GM18507 (cell line): ENCODE data around the gene LRRC59.
A peak's percentile ranks its signal among the peaks of the same experiment; 100 is the strongest.
"Not testable (repeated sequence)": the region's sequence is repeated elsewhere in the genome, so short reads cannot be mapped to it uniquely, and the experiment has no call there.

Source experiments
- DNase-seq: peaks from one replicate; pipeline ENCODE4 v3.0.0; 2011; ENCODE audit warnings: low read depth; ENCODE audit not compliant: insufficient read length; ENCODE audit errors: extremely low spot score
- FAIRE-seq: peaks from 2 replicates; lab custom pipeline; 2011; peaks lifted over from hg19 to GRCh38; lab: Jason Lieb, UNC

The LRRC59 gene

DNA sequence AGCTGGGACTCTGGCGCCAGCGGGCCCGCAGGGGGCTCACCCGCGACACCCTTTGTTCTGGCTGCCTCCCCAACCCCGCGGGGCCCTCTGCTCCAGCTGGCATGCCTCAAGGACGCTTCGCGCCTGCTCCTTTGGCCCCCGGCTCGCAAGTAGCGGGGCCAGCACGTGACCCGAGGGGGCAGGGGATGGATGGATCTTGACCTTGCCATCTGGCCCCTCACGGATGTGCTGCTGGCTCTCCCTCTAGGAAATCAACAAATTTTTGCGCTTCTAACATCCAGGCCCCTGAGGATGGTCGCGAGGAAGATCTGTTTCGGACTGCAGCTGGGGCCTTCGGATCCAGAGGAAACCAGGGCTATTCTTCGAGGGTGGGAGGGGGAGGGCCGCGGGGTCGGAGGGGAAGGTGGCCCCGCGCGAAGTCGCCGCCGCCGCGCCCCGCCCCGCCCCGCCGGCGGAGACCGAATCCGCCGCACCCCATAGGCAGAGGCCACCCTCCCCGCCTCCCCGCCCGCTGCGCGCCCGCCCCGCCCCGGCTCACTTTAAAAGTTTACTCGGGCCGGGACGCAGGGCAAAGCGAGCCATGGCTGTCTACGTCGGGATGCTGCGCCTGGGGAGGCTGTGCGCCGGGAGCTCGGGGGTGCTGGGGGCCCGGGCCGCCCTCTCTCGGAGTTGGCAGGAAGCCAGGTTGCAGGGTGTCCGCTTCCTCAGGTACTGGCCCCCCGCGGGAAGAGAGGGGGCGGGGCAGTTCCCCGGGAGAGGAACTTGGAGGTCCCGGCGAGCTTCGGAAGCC lies 28.6 kb upstream of the LRRC59 start, which contains the start of gene ACSF2:
Gene ACSF2 (plus strand): TSS at position 537 of the 790 bp plus-strand sequence. CDS start 44 bp downstream, at position 581.
- FAIRE-seq (no peak), DNase-seq (peak; percentile 72)

DNA sequence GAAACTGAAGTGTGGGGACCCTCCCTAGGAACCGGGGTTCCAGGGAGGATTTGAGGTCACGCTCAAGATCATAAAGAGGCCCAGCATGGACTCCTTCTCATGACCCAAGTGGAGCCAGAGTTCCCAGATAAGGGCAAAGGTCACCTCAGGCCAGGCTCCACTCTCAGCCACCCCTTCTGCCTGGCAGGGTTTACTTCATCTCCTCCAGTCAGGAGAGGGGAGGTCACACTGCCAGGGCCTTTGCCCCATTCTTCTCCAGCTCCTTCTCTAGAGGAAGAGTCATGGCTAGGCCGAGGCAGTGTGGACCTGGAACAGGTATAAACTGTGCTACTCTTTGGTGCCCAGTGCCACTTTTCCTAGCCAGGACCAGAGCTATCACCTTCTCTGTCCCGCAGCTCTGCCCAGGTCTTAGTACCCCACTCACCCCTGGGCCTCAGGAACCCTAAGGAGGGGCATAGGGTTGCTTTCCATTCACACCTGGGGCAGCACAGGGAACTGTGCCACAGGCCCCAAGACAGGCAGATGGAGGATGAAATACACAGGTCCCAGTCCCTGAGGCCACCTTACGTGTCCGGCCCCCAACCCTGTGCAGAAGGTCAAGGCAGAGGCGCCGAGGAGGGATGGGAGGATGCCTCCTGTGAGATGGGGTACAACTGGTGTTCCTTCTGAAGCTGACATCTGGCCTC lies 27.8 kb upstream of the LRRC59 start:
- FAIRE-seq (no peak), DNase-seq (no peak)

DNA sequence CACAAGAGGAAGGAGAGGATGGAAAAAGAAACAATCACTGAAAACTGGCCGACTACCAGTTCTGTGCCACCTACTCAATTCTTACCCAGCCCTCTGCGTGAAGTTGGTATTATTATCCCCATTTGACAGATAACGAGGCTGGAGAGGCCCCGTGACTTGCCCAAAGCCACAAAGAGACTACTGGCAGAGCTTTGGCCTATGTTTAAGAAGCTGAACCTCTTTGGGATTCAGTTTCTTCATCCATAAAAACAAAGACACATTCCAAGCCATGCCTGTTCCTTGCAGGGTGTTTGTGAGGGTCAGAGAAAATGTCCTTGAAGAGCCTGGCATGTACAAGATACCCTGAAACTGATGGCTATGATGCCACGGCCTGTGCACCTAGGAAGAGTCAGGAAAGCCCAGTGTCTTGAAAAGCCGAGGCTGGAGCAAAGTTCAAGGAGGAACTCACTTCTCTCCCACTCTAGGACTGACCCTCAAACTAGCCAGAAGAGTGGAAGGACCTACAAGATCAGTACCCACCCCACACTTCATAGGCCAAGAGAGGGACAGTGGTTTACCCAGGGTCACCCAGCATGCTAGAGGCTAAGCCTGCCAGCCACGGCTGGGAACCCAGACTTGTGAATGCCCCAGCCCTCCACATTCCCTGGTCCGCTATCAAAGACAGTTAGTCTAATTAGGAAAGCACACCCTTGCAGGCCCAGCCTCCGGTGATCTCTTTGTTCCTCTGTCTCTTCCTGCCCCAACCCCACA lies 27.1 kb upstream of the LRRC59 start:
- DNase-seq: no peak
- FAIRE-seq: no peak

DNA sequence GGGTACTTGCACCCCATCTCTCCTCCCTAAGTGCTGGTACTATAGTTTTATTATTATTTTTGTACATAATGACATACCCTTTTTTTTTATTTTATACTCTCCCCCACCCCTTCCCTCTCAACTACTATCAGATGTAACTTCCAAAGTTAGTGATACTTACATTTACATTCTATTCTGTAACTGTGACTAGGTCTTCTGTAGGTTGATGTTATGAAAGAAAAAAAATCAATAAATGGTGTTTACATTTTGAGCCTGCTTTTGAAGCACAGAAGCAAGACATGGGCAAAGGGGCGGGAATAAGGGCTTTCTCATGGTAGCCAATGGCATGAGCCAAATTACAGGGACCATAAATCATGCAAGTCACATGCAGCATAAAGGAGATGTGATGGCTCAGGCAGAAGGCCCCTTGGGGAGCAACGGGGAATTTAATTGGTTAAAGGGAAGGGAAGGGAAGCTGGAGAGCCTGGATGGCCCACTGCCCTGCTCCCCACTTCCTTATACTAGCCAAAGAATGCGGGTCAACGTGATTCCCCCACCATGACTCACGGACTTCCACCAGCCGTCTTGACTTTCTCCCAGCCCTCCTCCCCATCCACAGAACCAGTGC lies 26.3 kb upstream of the LRRC59 start:
- DNase-seq (no peak), FAIRE-seq (no peak)

DNA sequence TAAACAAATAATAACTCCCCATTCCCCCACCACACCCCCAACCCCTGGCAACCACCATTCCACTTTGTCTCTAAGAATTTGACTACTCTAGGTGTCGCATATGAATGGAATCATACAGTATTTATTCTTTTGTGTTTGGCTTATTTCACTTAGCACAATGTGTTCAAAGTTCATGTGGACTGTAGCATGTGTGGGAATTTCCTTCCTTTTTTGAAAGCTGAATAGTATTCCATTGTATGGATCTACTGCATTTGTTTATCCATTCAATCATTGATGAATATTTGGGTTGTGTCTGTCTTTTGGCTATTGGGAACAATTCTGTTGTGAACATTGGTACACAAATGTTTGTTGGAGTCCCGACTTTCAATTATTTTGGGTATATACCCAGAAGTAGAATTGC lies 25.4 kb upstream of the LRRC59 start:
- no peak for FAIRE-seq
- DNase-seq: no peak

DNA sequence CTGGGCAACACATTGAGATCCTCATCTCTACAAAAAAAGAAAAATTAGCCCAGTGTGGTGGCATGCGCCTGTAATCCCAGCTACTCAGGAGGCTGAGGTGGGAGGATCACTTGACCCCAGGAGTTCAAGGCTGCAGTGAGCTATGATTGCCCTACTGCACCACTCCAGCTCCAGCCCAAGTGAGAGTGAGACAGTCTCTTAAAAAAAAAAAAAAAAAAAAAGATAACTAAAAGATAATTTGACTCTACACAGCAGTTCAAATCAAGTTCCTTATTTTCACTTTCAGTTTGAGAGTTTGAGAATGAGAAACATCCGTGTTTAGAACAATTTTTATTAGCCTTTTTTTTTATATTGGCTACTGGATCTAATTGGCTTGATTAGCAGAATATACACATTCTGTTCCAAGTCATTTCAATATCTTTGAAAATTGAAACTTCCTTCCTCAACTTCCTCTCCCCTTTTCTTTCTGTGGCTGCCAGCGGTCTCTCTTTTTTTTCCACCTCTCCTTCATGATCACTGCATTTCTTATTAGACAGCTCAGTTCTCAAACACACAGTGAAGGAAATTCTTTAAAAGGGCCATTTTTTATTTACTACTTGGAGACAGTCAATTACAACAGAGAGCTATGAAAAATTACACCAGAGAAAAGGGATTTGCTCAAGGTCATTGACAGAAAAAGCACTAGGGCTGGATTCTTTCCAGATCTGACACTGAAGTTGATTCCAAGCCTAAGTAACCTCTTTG lies 24.2 kb upstream of the LRRC59 start:
- peak; percentile 26 for FAIRE-seq
- no peak for DNase-seq

DNA sequence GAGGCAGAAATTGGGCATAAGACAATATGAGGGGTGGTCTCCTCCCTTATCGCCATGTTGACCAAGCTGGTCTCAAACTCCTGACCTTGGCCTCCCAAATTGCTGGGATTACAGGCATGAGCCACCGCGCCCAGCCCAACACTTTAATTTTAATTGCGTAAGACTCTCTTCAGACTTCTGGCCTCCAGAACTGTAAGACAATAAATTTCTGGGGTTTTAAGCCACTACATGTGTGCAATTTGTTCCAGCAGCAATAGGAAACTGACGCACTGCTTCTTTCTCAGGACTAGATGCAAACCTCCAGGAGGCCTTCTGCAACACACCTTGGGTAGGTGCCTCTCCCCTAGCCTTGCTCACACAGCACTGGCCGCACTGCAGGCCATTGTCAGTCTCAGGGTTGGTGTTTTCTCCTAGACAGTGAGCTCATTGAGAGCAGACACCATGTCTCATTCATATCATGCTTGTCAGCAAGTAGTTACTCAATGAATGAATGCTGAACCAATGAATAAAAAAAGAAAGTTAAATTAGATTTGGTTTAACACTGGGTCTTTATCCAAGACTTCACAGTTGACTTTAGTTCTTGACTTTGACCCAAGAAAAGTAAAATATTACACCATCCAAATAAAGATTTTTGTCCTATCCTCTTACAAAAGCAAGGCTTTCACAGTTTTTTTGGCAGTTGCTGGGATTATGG lies 23.2 kb upstream of the LRRC59 start:
- DNase-seq (no peak), FAIRE-seq (no peak)

DNA sequence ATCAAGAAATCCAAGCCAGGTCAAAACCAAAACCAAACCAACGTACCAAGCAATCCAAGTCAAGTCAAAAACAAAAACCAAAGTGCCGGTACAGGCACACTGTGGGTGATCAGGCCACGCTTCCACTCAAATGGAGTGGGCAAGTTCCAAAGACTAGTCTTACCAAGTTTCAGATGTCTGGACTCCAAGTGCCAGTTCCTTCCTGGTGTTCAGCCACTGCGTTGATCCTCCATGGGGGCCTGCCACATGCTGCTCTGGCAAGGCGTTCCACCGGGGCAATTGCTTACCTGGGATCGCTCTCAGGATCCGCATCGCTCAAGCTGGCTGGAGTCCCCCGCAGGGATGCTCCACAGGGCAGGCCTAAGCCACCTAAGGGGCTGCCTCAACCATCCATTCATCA lies 22.3 kb upstream of the LRRC59 start:
- FAIRE-seq, DNase-seq: not testable (repeated sequence)

DNA sequence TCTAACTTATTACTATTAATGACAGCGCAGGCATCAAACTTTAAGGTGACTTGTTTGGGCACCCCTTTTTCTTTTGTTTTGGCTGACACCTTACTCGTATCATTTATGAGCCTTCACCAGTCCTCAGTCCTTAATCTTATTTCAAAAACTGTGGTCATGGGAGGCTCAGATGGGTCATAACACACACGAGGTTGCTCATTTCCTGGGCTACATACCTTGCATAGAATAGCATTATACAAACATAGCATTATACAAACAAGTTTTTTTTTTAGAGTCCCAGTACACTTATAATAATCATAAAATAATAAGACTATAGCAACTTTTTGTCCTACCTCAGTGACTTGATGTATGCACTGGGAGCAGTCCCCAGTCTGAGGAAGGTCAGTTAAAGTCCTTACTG lies 17.5 kb upstream of the LRRC59 start:
- no peak for FAIRE-seq
- DNase-seq: no peak

DNA sequence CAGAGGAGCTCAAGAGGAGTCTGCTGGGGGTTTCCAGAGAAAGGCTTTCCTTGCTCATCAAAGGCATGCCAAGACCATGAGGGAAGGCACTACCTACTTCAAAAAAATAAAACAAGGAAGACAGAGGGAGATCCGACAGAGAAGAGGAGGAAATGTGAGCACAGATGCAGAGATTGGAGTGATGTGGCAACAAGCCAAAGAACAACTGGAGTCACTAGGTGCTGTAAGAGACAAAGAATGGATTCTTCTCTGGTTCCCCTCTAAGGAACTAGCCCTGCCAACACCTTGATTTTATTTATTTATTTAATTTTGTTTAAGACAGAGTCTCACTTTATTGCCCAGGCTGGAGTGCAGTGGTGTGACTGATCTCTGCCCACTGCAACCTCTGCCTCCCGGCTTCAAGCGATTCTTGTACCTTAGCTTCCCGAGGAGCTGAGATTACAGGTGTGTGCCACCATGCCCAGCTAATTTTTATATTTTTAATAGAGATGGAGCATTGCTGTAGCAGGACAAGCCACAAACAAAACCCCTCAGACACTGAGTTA lies 14.9 kb upstream of the LRRC59 start:
- DNase-seq: no peak

DNA sequence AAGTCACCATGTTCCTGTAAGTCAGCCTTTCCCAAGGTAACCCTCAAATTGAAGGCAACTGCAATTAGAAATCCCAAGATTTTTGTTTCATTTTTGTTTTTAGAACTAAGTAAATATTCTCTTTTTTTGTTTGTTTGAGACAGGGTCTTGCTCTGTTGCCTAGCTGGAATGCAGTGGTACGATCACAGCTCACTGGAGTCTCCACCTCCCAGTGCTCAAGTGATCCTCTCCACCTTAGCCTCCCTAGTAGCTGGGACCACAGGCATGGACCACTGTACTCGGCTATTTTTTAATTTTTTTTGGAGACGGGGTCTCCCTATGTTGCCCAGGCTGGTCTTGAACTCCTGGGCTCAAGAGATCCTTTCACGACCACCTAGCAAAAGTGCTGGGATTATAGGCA lies 10.6 kb upstream of the LRRC59 start:
- FAIRE-seq (no peak), DNase-seq (no peak)

More for the DNA sequence above, 14.9 kb upstream of the LRRC59 start:
- no peak for FAIRE-seq

DNA sequence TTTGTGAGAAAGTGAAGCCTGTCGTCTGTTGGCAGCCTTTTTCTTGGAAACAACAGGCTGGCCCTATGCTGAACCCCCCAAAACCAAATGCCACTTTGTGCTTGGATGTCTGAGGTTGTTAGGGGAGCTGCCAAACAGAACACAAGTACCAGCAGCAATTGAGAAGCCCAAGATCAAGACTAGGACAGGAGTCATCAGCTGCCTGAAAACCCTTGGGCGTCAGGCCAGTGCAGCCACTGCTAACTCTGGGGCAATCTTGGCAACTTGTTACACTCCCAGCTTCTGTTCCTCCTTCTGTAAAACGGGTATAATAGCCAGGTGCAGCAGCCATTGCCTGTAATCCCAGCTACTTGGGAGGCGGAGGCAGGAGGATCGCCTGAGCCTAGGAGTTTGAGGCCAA lies 9.3 kb upstream of the LRRC59 start:
- DNase-seq (no peak), FAIRE-seq (no peak)

DNA sequence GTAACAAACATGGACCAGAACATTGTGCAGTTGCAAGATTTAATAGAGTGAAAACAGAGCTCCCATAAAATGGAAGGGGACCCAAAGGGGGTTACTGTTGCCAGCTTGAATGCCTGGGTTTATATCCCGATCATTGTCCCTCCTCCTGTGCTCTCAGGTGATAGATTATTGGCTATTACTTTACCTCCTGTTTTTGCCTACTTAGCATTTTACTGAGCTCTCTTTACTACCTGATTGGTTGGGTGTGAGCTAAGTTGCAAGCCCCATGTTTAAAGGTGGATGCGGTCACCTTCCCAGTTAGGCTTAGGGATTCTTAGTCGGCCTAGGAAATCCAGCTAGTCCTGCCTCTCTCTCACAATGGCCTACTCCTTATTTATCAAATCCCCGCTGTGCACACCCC lies 8.0 kb upstream of the LRRC59 start:
- not testable (repeated sequence) for FAIRE-seq

DNA sequence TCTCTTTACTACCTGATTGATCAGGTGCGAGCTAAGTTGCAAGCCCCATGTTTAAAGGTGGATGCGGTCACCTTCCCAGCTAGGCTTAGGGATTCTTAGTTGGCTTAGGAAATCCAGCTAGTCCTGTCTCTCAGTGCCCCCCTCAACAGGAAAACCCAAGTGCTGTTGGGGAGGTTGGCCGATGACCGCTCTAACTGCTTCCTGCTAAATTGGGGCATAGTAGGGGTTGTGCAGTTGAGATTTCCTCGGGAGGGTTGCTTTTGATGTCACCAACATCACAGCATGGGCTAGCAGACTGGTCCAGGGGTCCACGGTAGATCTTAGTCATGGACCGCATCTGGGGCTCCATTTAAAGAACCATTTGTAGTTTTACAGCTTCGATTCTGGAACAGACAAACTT lies 2.3 kb upstream of the LRRC59 start:
- FAIRE-seq, DNase-seq: not testable (repeated sequence)

More for the DNA sequence above, 8.0 kb upstream of the LRRC59 start:
- not testable (repeated sequence) for DNase-seq

DNA sequence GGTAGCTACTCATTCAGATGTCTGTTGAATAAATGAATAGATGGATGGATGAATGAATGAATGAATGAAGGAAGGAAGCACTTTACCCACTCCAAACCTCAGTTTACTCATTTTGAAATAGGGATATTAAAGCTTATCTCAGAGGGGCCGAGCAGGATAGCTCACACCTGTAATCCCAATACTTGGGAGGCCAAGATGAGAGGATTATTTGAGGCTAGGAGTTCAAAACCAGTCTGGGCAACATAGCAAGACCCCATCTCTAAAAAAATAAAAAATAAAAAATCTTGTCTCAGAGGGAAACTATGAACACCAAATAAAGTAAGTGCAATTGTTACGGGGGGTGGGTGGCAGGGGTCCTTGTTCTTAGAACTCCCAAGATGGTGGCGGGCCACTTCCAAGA lies 1.3 kb upstream of the LRRC59 start:
- DNase-seq, FAIRE-seq: not testable (repeated sequence)

DNA sequence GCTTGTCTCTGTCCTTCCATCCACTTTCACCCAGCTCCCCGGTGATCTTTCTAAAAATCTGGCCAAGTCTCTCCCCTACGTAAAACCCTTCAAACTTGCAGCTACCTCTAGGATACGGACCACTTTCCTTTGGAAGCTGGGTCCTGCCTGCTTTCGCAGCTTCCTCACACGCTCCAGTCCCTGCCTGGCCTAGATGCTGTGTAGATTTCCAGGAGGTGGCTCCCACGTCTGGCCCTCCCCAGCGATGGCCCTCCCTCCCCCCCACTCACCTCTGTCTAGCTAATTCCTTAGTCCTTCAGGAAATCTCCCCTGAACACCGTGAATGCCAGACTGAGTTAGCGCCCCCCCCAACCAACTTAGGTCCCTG lies 579 bp upstream of the LRRC59 start:
- DNase-seq (no peak), FAIRE-seq (no peak)

DNA sequence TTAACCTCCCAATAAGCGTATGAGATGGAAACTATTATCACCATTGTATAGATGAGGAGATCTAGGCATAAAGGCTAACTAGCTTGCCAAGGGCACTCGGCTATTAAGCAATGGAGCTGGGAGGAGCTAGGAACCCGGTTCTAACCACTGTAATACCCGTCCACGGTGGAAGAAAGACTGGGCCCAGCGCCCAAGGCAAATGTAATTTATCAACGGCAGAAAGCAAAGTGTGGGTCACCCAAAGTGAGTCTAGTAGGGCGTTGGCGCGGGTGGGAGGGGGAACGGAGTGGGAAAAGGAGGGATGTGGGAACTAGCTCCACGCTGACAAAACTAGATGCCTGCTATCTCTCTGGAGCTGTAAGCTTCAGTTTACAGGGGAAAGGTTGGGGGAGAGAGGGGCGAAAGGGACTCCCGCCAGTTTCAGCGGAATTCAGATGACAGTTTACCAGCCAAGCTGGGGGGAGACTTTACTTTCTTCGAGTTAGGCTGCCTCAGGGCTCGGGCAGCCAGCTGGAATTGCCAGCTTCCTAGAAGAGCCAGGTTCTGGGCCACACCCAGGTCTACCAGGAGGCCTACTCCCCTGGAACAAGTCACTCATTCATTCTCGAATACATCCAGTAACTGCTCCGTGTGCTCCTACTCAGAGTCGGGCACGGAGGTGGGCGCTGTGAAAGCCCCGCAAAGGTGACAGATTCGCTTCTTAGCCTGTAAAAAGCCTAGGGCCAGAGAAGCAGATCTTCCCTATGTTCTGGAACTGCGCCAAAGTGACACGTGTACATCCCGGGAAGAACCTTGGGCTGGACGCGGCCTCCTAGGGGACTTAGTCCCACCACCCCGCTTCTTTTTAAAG lies 837 bp downstream of the LRRC59 start:
- FAIRE-seq (no peak), DNase-seq (no peak)

DNA sequence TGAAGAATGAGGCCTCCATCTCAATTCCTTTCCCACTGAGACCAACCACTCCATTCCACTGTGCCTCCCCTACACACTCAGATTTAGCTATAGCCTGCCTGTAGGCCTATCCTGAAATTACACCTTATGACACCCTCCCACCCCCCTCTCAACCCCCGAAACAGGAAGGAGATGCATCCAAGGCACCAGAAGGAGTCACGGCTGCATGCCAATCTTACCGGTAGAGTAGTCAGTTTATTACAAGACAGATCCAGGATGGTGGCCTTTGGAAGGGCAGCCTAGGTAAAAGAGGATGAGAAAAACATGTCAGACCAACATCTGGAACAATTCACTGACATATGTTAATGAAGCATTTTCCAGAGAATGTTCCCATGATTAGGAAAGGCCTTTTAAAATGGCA lies 2.6 kb downstream of the LRRC59 start:
- FAIRE-seq: no peak
- no peak for DNase-seq
